KBM-7 (cell line): ENCODE results near the gene COX7B2.

Source experiments
- DNase-seq: peaks from one replicate; pipeline ENCODE4 v3.0.0-alpha.2; 2015
- in situ Hi-C: fragments of 300-500 bp; cut with MboI; formaldehyde crosslinking; loops from 2 replicates; pipeline ENCODE4 v1.14.3; 2020; ENCODE audit warnings: low sequenced_read_pairs, low pct_unique_long_range_greater_than_20kb, mixed read lengths

Gene COX7B2

GRCh38 chr4:46793036-46793435, 116.0 kb downstream of the COX7B2 start:
- in situ Hi-C loops, result no loop called here
- no peak for DNase-seq

GRCh38 chr4:46781434-46782092, 127.5 kb downstream of the COX7B2 start:
- in situ Hi-C loops, result no loop called here
- DNase-seq, result no peak

DNA sequence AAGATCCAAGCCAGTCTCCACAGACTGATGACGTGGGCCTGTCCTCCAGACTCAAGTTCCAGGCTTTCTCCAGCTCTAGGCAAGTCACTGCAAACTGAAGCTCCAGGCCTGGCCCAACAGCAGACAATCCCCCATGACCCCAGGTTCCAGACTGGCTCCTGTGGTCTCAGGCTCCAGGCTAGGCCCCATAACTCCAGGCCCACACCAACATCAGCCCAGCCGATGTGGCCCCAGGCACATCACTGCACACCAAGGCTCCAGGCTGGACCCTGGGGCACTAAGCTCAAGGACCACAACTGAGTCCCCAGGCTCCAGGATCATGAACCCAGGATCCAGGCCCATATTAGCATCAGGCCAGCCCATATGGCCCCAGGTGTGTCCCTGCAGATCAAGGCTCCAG, 143.6 kb downstream of the COX7B2 start:
- DNase-seq, result no peak
- in situ Hi-C loops, result no loop called here

DNA sequence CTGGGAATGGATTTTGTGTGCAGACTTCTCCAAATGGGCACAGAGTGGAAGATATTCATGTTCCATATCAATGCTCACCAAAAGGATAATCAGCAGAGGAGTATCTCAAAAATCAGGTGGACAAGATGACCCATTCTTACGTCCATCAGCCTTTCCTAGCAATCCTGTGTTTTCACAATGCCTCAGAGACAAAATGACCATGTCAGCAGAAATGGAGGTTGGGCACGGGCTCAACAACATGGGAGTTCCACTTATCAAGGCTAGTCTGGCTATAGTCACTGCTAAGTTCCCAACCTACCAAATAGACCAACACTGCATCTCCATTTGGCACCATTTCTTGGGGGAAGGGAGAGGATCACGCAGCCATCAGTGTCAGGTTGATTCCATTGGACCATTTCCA, 179.0 kb downstream of the COX7B2 start:
- in situ Hi-C loops, result no loop called here
- DNase-seq, result no peak

DNA sequence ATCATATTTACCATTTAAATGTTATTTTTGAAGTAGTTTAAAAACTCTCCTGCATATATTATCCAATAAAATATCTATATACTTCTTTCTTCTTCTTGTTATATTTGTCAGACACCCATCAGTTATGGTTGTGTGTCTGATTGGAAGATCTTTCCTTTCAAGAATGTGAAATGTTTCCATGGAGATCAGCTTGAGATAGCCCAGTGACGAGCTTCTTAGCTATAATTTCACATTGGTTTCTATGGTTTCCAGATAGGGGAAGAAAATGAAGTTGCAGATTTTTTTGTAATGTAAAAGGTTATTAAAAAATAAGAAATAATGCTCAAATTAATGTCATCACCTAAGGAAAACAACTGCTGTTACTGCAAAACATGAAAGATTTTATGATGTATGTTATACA, 189.0 kb downstream of the COX7B2 start:
- in situ Hi-C loops, result no loop called here
- no peak for DNase-seq

DNA sequence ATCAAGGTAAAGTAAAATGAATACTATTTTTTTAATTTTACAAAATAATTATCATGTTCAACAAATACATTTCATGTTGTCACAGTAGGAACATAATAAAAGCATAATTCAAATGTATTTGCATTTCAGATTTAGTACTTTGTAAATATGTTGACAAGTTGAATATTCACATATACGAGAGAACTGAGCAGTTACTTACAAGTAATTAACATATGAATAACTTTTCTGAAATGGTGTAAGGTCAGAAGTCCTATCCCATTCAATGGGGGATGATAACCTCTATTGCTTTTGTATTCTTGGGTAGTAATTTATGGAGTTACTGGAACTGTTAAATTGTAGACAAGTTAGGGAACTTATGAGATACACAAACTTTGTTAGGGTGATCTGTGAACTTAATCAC, 191.1 kb downstream of the COX7B2 start:
- in situ Hi-C loops, result no loop called here
- DNase-seq, result no peak

- no peak for DNase-seq
- in situ Hi-C loops, result no loop called here
These were observed 193.6 kb downstream of the COX7B2 start for GRCh38 chr4:46715468-46715867.

GRCh38 chr4:46698891-46699290, 210.2 kb downstream of the COX7B2 start:
- in situ Hi-C loops, result no loop called here
- no peak for DNase-seq
